HepG2 (cell line): ENCODE measurements around the gene FBXW12. TPM values are rescaled to one million over a fixed set of nuclear protein-coding genes. Genes with fewer than 3 reads are reported as not detected.

Source experiments
- IRX3 ChIP-seq: sonication (generic); formaldehyde crosslinking; IDR thresholded peaks from 2 replicates; pipeline ENCODE4 v1.8.1; 2023; ENCODE audit warnings: mild to moderate bottlenecking, low read depth, missing genetic modification reagents, borderline replicate concordance
- KAT2B ChIP-seq: fragments of 150-350 bp; IDR thresholded peaks from 2 replicates; pipeline ENCODE4 v1.6.1; 2014; ENCODE audit warnings: low read depth, low read length, borderline replicate concordance
- KMT2B ChIP-seq: IDR thresholded peaks from 2 replicates; pipeline ENCODE4 v1.6.1; 2016; ENCODE audit warnings: missing genetic modification reagents, missing compliant biosample characterization
- MLLT10 ChIP-seq: sonication (generic); formaldehyde crosslinking; IDR thresholded peaks from 2 replicates; pipeline ENCODE4 v1.4.0; 2020; ENCODE audit warnings: missing genetic modification reagents
- RBM22 ChIP-seq: fragments of 200-400 bp; formaldehyde crosslinking; optimal IDR thresholded peaks from 2 replicates; pipeline ENCODE3; 2017; ENCODE audit warnings: mild to moderate bottlenecking, low read length, moderate library complexity
- RFXAP ChIP-seq: sonication (generic); formaldehyde crosslinking; IDR thresholded peaks from 2 replicates; pipeline ENCODE4 v1.4.0; 2020; ENCODE audit warnings: missing genetic modification reagents, borderline replicate concordance
- SNAPC2 ChIP-seq: sonication (generic); formaldehyde crosslinking; IDR thresholded peaks from 2 replicates; pipeline ENCODE4 v1.8.1; 2022; ENCODE audit warnings: mild to moderate bottlenecking, missing genetic modification reagents
- SPEN ChIP-seq: sonication (generic); formaldehyde crosslinking; IDR thresholded peaks from 2 replicates; pipeline ENCODE4 v1.5.1; 2020; ENCODE audit warnings: low read depth, mild to moderate bottlenecking, missing genetic modification reagents
- STAG1 ChIP-seq: sonication (generic); formaldehyde crosslinking; IDR thresholded peaks from 2 replicates; pipeline ENCODE4 v1.4.0; 2020; ENCODE audit warnings: missing genetic modification reagents
- ZBTB7A ChIP-seq: sonication (generic); formaldehyde crosslinking; IDR thresholded peaks from 2 replicates; pipeline ENCODE4 v1.8.0; 2022; ENCODE audit warnings: mild to moderate bottlenecking, missing genetic modification reagents
- ZBTB8A ChIP-seq: sonication (generic); formaldehyde crosslinking; IDR thresholded peaks from 2 replicates; pipeline ENCODE4 v1.4.0; 2020; ENCODE audit warnings: mild to moderate bottlenecking, low read depth, missing genetic modification reagents, borderline replicate concordance
- ZNF121 ChIP-seq: sonication (generic); formaldehyde crosslinking; IDR thresholded peaks from 2 replicates; pipeline ENCODE4 v1.5.0; 2020; ENCODE audit warnings: mild to moderate bottlenecking, missing genetic modification reagents
- ZNF230 ChIP-seq: sonication (generic); formaldehyde crosslinking; IDR thresholded peaks from 2 replicates; pipeline ENCODE4 v1.4.0; 2020; ENCODE audit warnings: mild to moderate bottlenecking, missing genetic modification reagents
- ZNF367 ChIP-seq: sonication (generic); formaldehyde crosslinking; IDR thresholded peaks from 2 replicates; pipeline ENCODE4 v1.4.0; 2020; ENCODE audit warnings: missing genetic modification reagents, borderline replicate concordance
- ZNF703 ChIP-seq: sonication (generic); formaldehyde crosslinking; IDR thresholded peaks from 2 replicates; pipeline ENCODE4 v1.5.1; 2020; ENCODE audit warnings: missing genetic modification reagents, mild to moderate bottlenecking, moderate library complexity, borderline replicate concordance
- ZNF772 ChIP-seq: sonication (generic); formaldehyde crosslinking; IDR thresholded peaks from 2 replicates; pipeline ENCODE4 v1.5.0; 2020; ENCODE audit warnings: mild to moderate bottlenecking, missing genetic modification reagents
- ZNF777 ChIP-seq: sonication (generic); formaldehyde crosslinking; IDR thresholded peaks from 2 replicates; pipeline ENCODE4 v1.4.0; 2020; ENCODE audit warnings: missing genetic modification reagents
- polyA plus RNA-seq, 8 experiments: library from polyadenylated mRNA; depleted of rRNA in 3 of 8; stranded (reverse) in 7 of 8; unstranded in 1 of 8; fragments of >200 nt; fragmentation: Illumina TruSeq in 4 of 8; extraction: Trizol in 4 of 8; gene quantifications; 2 replicates each; pipeline versions ENCODE4 v1.2.1 to v1.2.3, GENCODE V29; 2011 to 2016; ENCODE audit warnings: low read depth in 4 of 8, missing spikeins in 1 of 8, mixed read lengths in 1 of 8; ENCODE audit not compliant: insufficient read depth in 1 of 8
- total RNA-seq, 5 experiments: library from RNA; depleted of rRNA; stranded (reverse); fragments of >200 nt; fragmentation: Illumina TruSeq; extraction: Trizol; gene quantifications; 2 replicates each; pipeline ENCODE4 v1.2.3, GENCODE V29; 2016; ENCODE audit warnings: low read depth in 1 of 5
- TF ChIP-seq, protein P1 (sequence below): sonication (generic); formaldehyde crosslinking; IDR thresholded peaks from 2 replicates; pipeline ENCODE4 v1.8.0; 2022; ENCODE audit warnings: missing genetic modification reagents, mild to moderate bottlenecking, moderate library complexity, borderline replicate concordance
- TF ChIP-seq, protein P2 (sequence below): sonication (generic); formaldehyde crosslinking; IDR thresholded peaks from 2 replicates; pipeline ENCODE4 v1.4.0; 2020; ENCODE audit warnings: mild to moderate bottlenecking, low read depth, missing genetic modification reagents
- TF ChIP-seq, protein P3 (sequence below): sonication (generic); formaldehyde crosslinking; IDR thresholded peaks from 2 replicates; pipeline ENCODE4 v1.8.1; 2023; ENCODE audit warnings: mild to moderate bottlenecking, missing genetic modification reagents
- TF ChIP-seq, protein P4 (sequence below): sonication (generic); formaldehyde crosslinking; IDR thresholded peaks from 2 replicates; pipeline ENCODE4 v1.5.1; 2020; ENCODE audit warnings: mild to moderate bottlenecking, missing genetic modification reagents, moderate library complexity

FBXW12 gene
- total and polyA plus RNA-seq, 2 of the 13 experiments (the other 11 are each of a cell fraction or from before 2014, with no cell fraction given) = not detected

DNA sequence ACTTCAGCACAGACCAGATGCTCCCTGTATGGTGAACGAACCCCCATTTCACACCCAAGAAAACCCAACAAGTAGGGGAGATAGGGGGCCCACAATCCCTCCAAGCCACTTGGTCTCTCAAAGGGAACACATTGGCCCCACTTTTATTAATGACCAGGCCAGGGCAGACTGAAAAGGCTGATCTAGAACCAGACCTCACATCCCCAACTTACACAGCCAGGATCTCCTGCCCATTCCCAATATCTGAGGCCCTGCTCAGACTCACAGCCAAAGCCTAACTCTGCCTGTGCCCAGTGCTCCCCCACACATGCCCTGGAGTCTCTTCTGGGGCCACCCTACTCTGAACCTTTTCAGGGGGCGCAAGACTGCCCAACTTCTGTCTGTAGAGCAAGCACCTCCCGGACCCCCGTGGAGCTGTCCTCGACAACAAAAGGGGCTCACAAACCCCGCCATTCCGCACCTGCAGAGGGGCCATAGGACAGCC lies 56.1 kb downstream of the FBXW12 start (continued):
- TF ChIP-seq, protein P1, sequence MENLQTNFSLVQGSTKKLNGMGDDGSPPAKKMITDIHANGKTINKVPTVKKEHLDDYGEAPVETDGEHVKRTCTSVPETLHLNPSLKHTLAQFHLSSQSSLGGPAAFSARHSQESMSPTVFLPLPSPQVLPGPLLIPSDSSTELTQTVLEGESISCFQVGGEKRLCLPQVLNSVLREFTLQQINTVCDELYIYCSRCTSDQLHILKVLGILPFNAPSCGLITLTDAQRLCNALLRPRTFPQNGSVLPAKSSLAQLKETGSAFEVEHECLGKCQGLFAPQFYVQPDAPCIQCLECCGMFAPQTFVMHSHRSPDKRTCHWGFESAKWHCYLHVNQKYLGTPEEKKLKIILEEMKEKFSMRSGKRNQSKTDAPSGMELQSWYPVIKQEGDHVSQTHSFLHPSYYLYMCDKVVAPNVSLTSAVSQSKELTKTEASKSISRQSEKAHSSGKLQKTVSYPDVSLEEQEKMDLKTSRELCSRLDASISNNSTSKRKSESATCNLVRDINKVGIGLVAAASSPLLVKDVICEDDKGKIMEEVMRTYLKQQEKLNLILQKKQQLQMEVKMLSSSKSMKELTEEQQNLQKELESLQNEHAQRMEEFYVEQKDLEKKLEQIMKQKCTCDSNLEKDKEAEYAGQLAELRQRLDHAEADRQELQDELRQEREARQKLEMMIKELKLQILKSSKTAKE (CRISPR knock-in tag) = no peak
- TF ChIP-seq ZNF772 (CRISPR knock-in tag) (no peak), RFXAP (CRISPR knock-in tag) (0 out of 2 replicates have a peak, but pooled peaks have one; percentile 6), ZBTB8A (CRISPR knock-in tag) (no peak), KMT2B (CRISPR knock-in tag) (no peak), ZNF121 (CRISPR knock-in tag) (no peak), IRX3 (CRISPR knock-in tag) (no peak), SNAPC2 (CRISPR knock-in tag) (no peak), MLLT10 (CRISPR knock-in tag) (no peak), STAG1 (CRISPR knock-in tag) (no peak), KAT2B (no peak), SPEN (CRISPR knock-in tag) (no peak), ZNF777 (CRISPR knock-in tag) (no peak), RBM22 (no peak), ZNF230 (CRISPR knock-in tag) (no peak), ZNF703 (CRISPR knock-in tag) (no peak), ZNF367 (CRISPR knock-in tag) (no peak), ZBTB7A (CRISPR knock-in tag) (no peak)
- TF ChIP-seq, protein P2, sequence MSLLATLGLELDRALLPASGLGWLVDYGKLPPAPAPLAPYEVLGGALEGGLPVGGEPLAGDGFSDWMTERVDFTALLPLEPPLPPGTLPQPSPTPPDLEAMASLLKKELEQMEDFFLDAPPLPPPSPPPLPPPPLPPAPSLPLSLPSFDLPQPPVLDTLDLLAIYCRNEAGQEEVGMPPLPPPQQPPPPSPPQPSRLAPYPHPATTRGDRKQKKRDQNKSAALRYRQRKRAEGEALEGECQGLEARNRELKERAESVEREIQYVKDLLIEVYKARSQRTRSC = no peak
- TF ChIP-seq, protein P3, sequence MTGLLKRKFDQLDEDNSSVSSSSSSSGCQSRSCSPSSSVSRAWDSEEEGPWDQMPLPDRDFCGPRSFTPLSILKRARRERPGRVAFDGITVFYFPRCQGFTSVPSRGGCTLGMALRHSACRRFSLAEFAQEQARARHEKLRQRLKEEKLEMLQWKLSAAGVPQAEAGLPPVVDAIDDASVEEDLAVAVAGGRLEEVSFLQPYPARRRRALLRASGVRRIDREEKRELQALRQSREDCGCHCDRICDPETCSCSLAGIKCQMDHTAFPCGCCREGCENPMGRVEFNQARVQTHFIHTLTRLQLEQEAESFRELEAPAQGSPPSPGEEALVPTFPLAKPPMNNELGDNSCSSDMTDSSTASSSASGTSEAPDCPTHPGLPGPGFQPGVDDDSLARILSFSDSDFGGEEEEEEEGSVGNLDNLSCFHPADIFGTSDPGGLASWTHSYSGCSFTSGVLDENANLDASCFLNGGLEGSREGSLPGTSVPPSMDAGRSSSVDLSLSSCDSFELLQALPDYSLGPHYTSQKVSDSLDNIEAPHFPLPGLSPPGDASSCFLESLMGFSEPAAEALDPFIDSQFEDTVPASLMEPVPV (CRISPR knock-in tag) = peak; percentile 21; the same call in 1 of the 2 replicates
- TF ChIP-seq, protein P4, sequence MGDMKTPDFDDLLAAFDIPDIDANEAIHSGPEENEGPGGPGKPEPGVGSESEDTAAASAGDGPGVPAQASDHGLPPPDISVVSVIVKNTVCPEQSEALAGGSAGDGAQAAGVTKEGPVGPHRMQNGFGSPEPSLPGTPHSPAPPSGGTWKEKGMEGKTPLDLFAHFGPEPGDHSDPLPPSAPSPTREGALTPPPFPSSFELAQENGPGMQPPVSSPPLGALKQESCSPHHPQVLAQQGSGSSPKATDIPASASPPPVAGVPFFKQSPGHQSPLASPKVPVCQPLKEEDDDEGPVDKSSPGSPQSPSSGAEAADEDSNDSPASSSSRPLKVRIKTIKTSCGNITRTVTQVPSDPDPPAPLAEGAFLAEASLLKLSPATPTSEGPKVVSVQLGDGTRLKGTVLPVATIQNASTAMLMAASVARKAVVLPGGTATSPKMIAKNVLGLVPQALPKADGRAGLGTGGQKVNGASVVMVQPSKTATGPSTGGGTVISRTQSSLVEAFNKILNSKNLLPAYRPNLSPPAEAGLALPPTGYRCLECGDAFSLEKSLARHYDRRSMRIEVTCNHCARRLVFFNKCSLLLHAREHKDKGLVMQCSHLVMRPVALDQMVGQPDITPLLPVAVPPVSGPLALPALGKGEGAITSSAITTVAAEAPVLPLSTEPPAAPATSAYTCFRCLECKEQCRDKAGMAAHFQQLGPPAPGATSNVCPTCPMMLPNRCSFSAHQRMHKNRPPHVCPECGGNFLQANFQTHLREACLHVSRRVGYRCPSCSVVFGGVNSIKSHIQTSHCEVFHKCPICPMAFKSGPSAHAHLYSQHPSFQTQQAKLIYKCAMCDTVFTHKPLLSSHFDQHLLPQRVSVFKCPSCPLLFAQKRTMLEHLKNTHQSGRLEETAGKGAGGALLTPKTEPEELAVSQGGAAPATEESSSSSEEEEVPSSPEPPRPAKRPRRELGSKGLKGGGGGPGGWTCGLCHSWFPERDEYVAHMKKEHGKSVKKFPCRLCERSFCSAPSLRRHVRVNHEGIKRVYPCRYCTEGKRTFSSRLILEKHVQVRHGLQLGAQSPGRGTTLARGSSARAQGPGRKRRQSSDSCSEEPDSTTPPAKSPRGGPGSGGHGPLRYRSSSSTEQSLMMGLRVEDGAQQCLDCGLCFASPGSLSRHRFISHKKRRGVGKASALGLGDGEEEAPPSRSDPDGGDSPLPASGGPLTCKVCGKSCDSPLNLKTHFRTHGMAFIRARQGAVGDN (CRISPR knock-in tag) = peak; percentile 85; the same call in 1 of the 2 replicates
